GM23338 (cell line): ENCODE results near the gene SLC12A7. TPM values are rescaled to one million over a fixed set of nuclear protein-coding genes. Genes with fewer than 3 reads are reported as not detected.

Experiments
- ATAC-seq: fragments of 200-7000 bp; cut with Tn5 transposase; 3 replicates; pipeline ENCODE4 v1.9.1; 2020
- DNase-seq: peaks from one replicate; pipeline ENCODE4 v3.0.0-alpha.2; 2015; ENCODE audit warnings: low spot score
- H2AFZ ChIP-seq: fragments of 200-600 bp; sonication (generic); 2 replicates; pipeline ENCODE4 v1.8.0; 2016; ENCODE audit warnings: antibody characterized with exemption, mild to moderate bottlenecking, moderate library complexity
- H3F3A ChIP-seq: fragments of 200-600 bp; sonication (generic); replicated peaks from 2 replicates; pipeline ENCODE4 v1.8.0; 2017; ENCODE audit warnings: antibody characterized with exemption, mixed run types, low read depth
- H3K27ac ChIP-seq: fragments of 200-600 bp; sonication (generic); 2 replicates; pipeline ENCODE4 v1.6.1; 2016; ENCODE audit warnings: low read depth
- H3K27me3 ChIP-seq: fragments of 200-600 bp; sonication (generic); 2 replicates; pipeline ENCODE4 v1.8.0; 2016; ENCODE audit warnings: mild to moderate bottlenecking, mixed run types, moderate library complexity; ENCODE audit not compliant: insufficient read depth
- H3K36me3 ChIP-seq: fragments of 200-600 bp; sonication (generic); 2 replicates; pipeline ENCODE4 v1.8.0; 2016; ENCODE audit warnings: mild to moderate bottlenecking; ENCODE audit not compliant: insufficient read depth
- H3K4me1 ChIP-seq: fragments of 200-600 bp; sonication (generic); 2 replicates; pipeline ENCODE4 v1.8.0; 2016; ENCODE audit warnings: mild to moderate bottlenecking, moderate library complexity; ENCODE audit not compliant: insufficient read depth
- H3K4me2 ChIP-seq: fragments of 200-600 bp; sonication (generic); 2 replicates; pipeline ENCODE4 v1.7.1; 2017; ENCODE audit warnings: mixed run types
- H3K4me3 ChIP-seq: fragments of 200-600 bp; sonication (generic); 2 replicates; pipeline ENCODE4 v1.6.1; 2016; ENCODE audit warnings: mixed run types
- H3K79me2 ChIP-seq: fragments of 200-600 bp; sonication (generic); replicated peaks from 2 replicates; pipeline ENCODE4 v1.8.0; 2017; ENCODE audit warnings: mild to moderate bottlenecking; ENCODE audit not compliant: insufficient read depth
- H3K9me2 ChIP-seq: fragments of 200-600 bp; sonication (generic); 2 replicates; pipeline ENCODE4 v1.8.0; 2017; ENCODE audit not compliant: insufficient read depth
- H4K20me1 ChIP-seq: fragments of 200-600 bp; sonication (generic); replicated peaks from 2 replicates; pipeline ENCODE4 v1.8.0; 2017; ENCODE audit warnings: mild to moderate bottlenecking; ENCODE audit not compliant: insufficient read depth
- H3K27ac Mint-ChIP-seq: 2 replicates; pipeline ENCODE4 v1.8.0; 2020; ENCODE audit warnings: inconsistent platforms, mild to moderate bottlenecking, moderate library complexity, mixed read lengths
- H3K27me3 Mint-ChIP-seq: 3 replicates; pipeline ENCODE4 v1.8.0; 2022; ENCODE audit warnings: low read depth, mild to moderate bottlenecking, moderate library complexity, mixed read lengths, inconsistent platforms; ENCODE audit not compliant: insufficient read depth, poor library complexity
- H3K36me3 Mint-ChIP-seq: 3 replicates; pipeline ENCODE4 v1.8.0; 2021; ENCODE audit warnings: low read depth, mild to moderate bottlenecking, inconsistent platforms, moderate library complexity, mixed read lengths
- H3K4me1 Mint-ChIP-seq: 3 replicates; pipeline ENCODE4 v1.8.0; 2020; ENCODE audit warnings: mild to moderate bottlenecking, inconsistent platforms, mixed read lengths
- H3K4me3 Mint-ChIP-seq: 3 replicates; pipeline ENCODE4 v1.8.0; 2021; ENCODE audit warnings: moderate library complexity, mild to moderate bottlenecking, inconsistent platforms, mixed read lengths
- H3K9me3 Mint-ChIP-seq: 3 replicates; pipeline ENCODE4 v1.8.0; 2020; ENCODE audit warnings: moderate library complexity, mild to moderate bottlenecking, inconsistent platforms, mixed read lengths
- CREB1 ChIP-seq: fragments of 250-450 bp; sonication (Bioruptor Pico); IDR thresholded peaks from 2 replicates; pipeline ENCODE4 v1.5.0; 2020; ENCODE audit warnings: low read depth, mild to moderate bottlenecking, moderate library complexity
- JUNB ChIP-seq: IDR thresholded peaks from one replicate; pipeline ENCODE4 v1.6.1; 2016; ENCODE audit warnings: antibody characterized with exemption; ENCODE audit not compliant: unreplicated experiment
- NANOG ChIP-seq: IDR thresholded peaks from 2 replicates; pipeline ENCODE4 v1.6.1; 2016; ENCODE audit warnings: antibody characterized with exemption, borderline replicate concordance
- STAT1 ChIP-seq: IDR thresholded peaks from one replicate; pipeline ENCODE4 v1.6.1; 2016; ENCODE audit warnings: antibody characterized with exemption; ENCODE audit not compliant: unreplicated experiment
- ZNF114 ChIP-seq: fragments of 250-450 bp; sonication (Bioruptor Pico); IDR thresholded peaks from 2 replicates; pipeline ENCODE4 v1.5.0; 2020; ENCODE audit warnings: mild to moderate bottlenecking, moderate library complexity
- ZNF331 ChIP-seq: fragments of 250-450 bp; sonication (Bioruptor Pico); IDR thresholded peaks from 2 replicates; pipeline ENCODE4 v1.5.0; 2020; ENCODE audit warnings: low read depth, mild to moderate bottlenecking, moderate library complexity
- polyA plus RNA-seq: library from polyadenylated mRNA; unstranded; fragments of >200 nt; fragmentation: Nextera tagmentation; extraction: Ambion mirVana; gene quantifications from 2 replicates; pipeline ENCODE4 v1.2.1, GENCODE V29; 2016
- total RNA-seq: library from RNA; depleted of rRNA; stranded (reverse); fragments of >200 nt; shearing (Covaris generic); gene quantifications from 2 replicates; pipeline ENCODE4 v1.2.3, GENCODE V29; 2014
- TF ChIP-seq, protein P1 (sequence below): fragments of 250-450 bp; sonication (Bioruptor Pico); IDR thresholded peaks from 2 replicates; pipeline ENCODE4 v1.5.0; 2020; ENCODE audit warnings: mild to moderate bottlenecking, moderate library complexity
- TF ChIP-seq, protein P2 (sequence below): IDR thresholded peaks from 2 replicates; pipeline ENCODE4 v1.6.1; 2016; ENCODE audit warnings: antibody characterized with exemption
- TF ChIP-seq, protein P3 (sequence below), 2 experiments: fragments of 200-600 bp in 1 of 2; sonication (generic) in 1 of 2; conservative IDR thresholded peaks; 2 replicates each; pipeline versions ENCODE4 v1.5.1 to v1.6.1; 2016 to 2017; ENCODE audit warnings: antibody characterized with exemption in 2 of 2, low read depth in 2 of 2, mild to moderate bottlenecking in 2 of 2, moderate library complexity in 1 of 2
- TF ChIP-seq, protein P4 (sequence below): IDR thresholded peaks from one replicate; pipeline ENCODE4 v1.6.1; 2018; ENCODE audit warnings: antibody characterized with exemption; ENCODE audit not compliant: unreplicated experiment

The SLC12A7 gene
- total and polyA plus RNA-seq, 2 experiments from 2014 or later, result 7.4 to 32.2 TPM

DNA sequence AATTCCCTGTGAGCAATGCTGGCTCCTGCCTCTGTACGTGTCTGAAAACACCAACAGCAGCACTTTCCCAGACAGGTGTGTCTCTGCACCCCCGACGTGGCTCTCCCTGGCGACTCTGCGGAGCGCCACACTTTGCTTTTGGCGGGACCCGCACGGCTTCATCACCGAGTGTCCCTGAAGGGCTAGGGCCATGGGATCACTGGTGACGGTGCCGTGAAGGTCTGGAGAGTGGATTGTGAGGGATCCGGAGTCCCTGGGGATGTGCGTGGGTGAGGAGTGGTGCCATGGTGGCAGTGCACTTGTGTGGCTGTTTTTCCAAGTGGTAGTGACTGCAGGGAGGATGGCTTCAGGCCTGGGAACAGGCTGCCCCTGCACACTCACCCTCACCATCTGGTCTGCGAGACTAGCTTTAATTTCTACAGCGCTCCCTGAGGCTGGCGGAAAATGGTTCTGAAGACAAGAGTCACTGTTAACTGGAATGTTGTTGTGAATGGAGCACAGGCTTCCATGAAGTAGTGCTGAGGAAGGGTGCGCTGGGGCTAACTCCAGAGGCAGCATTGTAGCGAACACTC is 100.0 kb downstream of the SLC12A7 start:
- Histone ChIP-seq H3K79me2 (no peaks in the 10 kb centered on the region), H3K9me2 (no peaks in the 10 kb centered on the region), H3K4me3 (no peak overlapping the region), H2AFZ (no peak overlapping the region), H3K36me3 (no peaks in the 10 kb centered on the region), H3K27me3 (peaks cover 35% of the 10 kb centered on the region), H3F3A (no peaks in the 10 kb centered on the region), H3K27ac (no peak overlapping the region), H4K20me1 (no peaks in the 10 kb centered on the region; the same call in 1 of the 2 replicates), H3K4me2 (no peak overlapping the region), H3K4me1 (peaks cover 8% of the 10 kb centered on the region; the same call in 1 of the 2 replicates)
- Mint-ChIP-seq H3K27me3 (peaks cover 38% of the 10 kb centered on the region), H3K27ac (no peak overlapping the region), H3K4me1 (peaks cover 32% of the 10 kb centered on the region), H3K4me3 (no peak overlapping the region), H3K36me3 (no peaks in the 10 kb centered on the region; the same call in 2 of the 3 replicates), H3K9me3 (no peaks in the 10 kb centered on the region; the same call in 2 of the 3 replicates)
- ATAC-seq, result no peak
- TF ChIP-seq, protein P1, sequence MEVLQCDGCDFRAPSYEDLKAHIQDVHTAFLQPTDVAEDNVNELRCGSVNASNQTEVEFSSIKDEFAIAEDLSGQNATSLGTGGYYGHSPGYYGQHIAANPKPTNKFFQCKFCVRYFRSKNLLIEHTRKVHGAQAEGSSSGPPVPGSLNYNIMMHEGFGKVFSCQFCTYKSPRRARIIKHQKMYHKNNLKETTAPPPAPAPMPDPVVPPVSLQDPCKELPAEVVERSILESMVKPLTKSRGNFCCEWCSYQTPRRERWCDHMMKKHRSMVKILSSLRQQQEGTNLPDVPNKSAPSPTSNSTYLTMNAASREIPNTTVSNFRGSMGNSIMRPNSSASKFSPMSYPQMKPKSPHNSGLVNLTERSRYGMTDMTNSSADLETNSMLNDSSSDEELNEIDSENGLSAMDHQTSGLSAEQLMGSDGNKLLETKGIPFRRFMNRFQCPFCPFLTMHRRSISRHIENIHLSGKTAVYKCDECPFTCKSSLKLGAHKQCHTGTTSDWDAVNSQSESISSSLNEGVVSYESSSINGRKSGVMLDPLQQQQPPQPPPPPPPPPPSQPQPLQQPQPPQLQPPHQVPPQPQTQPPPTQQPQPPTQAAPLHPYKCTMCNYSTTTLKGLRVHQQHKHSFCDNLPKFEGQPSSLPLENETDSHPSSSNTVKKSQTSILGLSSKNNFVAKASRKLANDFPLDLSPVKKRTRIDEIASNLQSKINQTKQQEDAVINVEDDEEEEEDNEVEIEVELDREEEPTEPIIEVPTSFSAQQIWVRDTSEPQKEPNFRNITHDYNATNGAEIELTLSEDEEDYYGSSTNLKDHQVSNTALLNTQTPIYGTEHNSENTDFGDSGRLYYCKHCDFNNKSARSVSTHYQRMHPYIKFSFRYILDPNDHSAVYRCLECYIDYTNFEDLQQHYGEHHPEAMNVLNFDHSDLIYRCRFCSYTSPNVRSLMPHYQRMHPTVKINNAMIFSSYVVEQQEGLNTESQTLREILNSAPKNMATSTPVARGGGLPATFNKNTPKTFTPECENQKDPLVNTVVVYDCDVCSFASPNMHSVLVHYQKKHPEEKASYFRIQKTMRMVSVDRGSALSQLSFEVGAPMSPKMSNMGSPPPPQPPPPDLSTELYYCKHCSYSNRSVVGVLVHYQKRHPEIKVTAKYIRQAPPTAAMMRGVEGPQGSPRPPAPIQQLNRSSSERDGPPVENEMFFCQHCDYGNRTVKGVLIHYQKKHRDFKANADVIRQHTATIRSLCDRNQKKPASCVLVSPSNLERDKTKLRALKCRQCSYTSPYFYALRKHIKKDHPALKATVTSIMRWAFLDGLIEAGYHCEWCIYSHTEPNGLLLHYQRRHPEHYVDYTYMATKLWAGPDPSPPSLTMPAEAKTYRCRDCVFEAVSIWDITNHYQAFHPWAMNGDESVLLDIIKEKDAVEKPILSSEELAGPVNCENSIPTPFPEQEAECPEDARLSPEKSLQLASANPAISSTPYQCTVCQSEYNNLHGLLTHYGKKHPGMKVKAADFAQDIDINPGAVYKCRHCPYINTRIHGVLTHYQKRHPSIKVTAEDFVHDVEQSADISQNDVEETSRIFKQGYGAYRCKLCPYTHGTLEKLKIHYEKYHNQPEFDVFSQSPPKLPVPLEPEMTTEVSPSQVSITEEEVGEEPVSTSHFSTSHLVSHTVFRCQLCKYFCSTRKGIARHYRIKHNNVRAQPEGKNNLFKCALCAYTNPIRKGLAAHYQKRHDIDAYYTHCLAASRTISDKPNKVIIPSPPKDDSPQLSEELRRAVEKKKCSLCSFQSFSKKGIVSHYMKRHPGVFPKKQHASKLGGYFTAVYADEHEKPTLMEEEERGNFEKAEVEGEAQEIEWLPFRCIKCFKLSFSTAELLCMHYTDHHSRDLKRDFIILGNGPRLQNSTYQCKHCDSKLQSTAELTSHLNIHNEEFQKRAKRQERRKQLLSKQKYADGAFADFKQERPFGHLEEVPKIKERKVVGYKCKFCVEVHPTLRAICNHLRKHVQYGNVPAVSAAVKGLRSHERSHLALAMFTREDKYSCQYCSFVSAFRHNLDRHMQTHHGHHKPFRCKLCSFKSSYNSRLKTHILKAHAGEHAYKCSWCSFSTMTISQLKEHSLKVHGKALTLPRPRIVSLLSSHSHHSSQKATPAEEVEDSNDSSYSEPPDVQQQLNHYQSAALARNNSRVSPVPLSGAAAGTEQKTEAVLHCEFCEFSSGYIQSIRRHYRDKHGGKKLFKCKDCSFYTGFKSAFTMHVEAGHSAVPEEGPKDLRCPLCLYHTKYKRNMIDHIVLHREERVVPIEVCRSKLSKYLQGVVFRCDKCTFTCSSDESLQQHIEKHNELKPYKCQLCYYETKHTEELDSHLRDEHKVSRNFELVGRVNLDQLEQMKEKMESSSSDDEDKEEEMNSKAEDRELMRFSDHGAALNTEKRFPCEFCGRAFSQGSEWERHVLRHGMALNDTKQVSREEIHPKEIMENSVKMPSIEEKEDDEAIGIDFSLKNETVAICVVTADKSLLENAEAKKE (CRISPR knock-in tag), result no peak
- no peak for TF ChIP-seq NANOG
- TF ChIP-seq, protein P2, sequence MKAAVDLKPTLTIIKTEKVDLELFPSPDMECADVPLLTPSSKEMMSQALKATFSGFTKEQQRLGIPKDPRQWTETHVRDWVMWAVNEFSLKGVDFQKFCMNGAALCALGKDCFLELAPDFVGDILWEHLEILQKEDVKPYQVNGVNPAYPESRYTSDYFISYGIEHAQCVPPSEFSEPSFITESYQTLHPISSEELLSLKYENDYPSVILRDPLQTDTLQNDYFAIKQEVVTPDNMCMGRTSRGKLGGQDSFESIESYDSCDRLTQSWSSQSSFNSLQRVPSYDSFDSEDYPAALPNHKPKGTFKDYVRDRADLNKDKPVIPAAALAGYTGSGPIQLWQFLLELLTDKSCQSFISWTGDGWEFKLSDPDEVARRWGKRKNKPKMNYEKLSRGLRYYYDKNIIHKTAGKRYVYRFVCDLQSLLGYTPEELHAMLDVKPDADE, result no peak
- TF ChIP-seq, protein P3, sequence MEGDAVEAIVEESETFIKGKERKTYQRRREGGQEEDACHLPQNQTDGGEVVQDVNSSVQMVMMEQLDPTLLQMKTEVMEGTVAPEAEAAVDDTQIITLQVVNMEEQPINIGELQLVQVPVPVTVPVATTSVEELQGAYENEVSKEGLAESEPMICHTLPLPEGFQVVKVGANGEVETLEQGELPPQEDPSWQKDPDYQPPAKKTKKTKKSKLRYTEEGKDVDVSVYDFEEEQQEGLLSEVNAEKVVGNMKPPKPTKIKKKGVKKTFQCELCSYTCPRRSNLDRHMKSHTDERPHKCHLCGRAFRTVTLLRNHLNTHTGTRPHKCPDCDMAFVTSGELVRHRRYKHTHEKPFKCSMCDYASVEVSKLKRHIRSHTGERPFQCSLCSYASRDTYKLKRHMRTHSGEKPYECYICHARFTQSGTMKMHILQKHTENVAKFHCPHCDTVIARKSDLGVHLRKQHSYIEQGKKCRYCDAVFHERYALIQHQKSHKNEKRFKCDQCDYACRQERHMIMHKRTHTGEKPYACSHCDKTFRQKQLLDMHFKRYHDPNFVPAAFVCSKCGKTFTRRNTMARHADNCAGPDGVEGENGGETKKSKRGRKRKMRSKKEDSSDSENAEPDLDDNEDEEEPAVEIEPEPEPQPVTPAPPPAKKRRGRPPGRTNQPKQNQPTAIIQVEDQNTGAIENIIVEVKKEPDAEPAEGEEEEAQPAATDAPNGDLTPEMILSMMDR (conservative IDR thresholded peaks at IDR 0.05; ENCODE audit: low read depth in 2 of 2), result no peak
- no peak for TF ChIP-seq ZNF331 (CRISPR knock-in tag)
- TF ChIP-seq CREB1, result no peak
- no peak for TF ChIP-seq ZNF114 (CRISPR knock-in tag)
- no peak for TF ChIP-seq STAT1
- TF ChIP-seq, protein P4, sequence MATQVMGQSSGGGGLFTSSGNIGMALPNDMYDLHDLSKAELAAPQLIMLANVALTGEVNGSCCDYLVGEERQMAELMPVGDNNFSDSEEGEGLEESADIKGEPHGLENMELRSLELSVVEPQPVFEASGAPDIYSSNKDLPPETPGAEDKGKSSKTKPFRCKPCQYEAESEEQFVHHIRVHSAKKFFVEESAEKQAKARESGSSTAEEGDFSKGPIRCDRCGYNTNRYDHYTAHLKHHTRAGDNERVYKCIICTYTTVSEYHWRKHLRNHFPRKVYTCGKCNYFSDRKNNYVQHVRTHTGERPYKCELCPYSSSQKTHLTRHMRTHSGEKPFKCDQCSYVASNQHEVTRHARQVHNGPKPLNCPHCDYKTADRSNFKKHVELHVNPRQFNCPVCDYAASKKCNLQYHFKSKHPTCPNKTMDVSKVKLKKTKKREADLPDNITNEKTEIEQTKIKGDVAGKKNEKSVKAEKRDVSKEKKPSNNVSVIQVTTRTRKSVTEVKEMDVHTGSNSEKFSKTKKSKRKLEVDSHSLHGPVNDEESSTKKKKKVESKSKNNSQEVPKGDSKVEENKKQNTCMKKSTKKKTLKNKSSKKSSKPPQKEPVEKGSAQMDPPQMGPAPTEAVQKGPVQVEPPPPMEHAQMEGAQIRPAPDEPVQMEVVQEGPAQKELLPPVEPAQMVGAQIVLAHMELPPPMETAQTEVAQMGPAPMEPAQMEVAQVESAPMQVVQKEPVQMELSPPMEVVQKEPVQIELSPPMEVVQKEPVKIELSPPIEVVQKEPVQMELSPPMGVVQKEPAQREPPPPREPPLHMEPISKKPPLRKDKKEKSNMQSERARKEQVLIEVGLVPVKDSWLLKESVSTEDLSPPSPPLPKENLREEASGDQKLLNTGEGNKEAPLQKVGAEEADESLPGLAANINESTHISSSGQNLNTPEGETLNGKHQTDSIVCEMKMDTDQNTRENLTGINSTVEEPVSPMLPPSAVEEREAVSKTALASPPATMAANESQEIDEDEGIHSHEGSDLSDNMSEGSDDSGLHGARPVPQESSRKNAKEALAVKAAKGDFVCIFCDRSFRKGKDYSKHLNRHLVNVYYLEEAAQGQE, result no peak
- TF ChIP-seq JUNB, result no peak
- DNase-seq, result no peak
